A673 (cell line): Measurements from ENCODE around the gene TC2N.

Experiments
- CTCF ChIP-seq: fragments of 300-800, 200-600 bp; sonication (generic); conservative IDR thresholded peaks from 2 replicates; pipeline ENCODE4 v1.5.1; 2017; ENCODE audit warnings: low read depth, mild to moderate bottlenecking, antibody characterized with exemption, low read length, moderate library complexity, mixed read lengths
- EZH2 ChIP-seq: fragments of 200-600 bp; sonication (generic); IDR thresholded peaks from 2 replicates; pipeline ENCODE4 v1.6.1; 2017; ENCODE audit warnings: borderline replicate concordance, low read depth, mild to moderate bottlenecking, mixed read lengths, antibody characterized with exemption, low read length; ENCODE audit not compliant: poor library complexity, severe bottlenecking

GRCh38 chr14:91835197-91835919 lies 32.0 kb downstream of the TC2N start:
- no peak for TF ChIP-seq CTCF
- TF ChIP-seq EZH2, result no peak
